ENCODE data around the gene ZNF428.

The ZNF428 gene

GRCh38 chr19:43560687-43561086, 58.7 kb downstream of the ZNF428 start:
- DNase-seq, result peak in 1 of 2 donors; percentile 24

All from activated CD4-positive, alpha-beta T cell treated with anti-CD3 and anti-CD28 coated beads for 4 hours (primary cell).